ENCODE results near the gene NOC2L.

Gene NOC2L

GRCh38 chr1:1001057-1001783, 42.2 kb upstream of the NOC2L start:
- H3K4me3 ChIP-seq (replicated peaks; ENCODE audit: insufficient read depth, low read length): no peak overlapping the region
- H3K27ac ChIP-seq (replicated peaks): no peak overlapping the region
- H3K27me3 ChIP-seq (ENCODE audit: insufficient read depth, poor library complexity, severe bottlenecking): peaks cover 56% of the 10 kb centered on the region
- no peak for DNase-seq (ENCODE audit: low read depth in 1 of 2, low spot score in 1 of 2)
- TF ChIP-seq POLR2AphosphoS5 (IDR thresholded peaks at IDR 0.05; ENCODE audit: low read depth): no peak
- no peak for TF ChIP-seq GABPA (IDR thresholded peaks at IDR 0.05; ENCODE audit: low read depth)
- TF ChIP-seq CTCF (IDR thresholded peaks at IDR 0.05; ENCODE audit: insufficient read depth, low read length): no peak
- TF ChIP-seq, protein P1, sequence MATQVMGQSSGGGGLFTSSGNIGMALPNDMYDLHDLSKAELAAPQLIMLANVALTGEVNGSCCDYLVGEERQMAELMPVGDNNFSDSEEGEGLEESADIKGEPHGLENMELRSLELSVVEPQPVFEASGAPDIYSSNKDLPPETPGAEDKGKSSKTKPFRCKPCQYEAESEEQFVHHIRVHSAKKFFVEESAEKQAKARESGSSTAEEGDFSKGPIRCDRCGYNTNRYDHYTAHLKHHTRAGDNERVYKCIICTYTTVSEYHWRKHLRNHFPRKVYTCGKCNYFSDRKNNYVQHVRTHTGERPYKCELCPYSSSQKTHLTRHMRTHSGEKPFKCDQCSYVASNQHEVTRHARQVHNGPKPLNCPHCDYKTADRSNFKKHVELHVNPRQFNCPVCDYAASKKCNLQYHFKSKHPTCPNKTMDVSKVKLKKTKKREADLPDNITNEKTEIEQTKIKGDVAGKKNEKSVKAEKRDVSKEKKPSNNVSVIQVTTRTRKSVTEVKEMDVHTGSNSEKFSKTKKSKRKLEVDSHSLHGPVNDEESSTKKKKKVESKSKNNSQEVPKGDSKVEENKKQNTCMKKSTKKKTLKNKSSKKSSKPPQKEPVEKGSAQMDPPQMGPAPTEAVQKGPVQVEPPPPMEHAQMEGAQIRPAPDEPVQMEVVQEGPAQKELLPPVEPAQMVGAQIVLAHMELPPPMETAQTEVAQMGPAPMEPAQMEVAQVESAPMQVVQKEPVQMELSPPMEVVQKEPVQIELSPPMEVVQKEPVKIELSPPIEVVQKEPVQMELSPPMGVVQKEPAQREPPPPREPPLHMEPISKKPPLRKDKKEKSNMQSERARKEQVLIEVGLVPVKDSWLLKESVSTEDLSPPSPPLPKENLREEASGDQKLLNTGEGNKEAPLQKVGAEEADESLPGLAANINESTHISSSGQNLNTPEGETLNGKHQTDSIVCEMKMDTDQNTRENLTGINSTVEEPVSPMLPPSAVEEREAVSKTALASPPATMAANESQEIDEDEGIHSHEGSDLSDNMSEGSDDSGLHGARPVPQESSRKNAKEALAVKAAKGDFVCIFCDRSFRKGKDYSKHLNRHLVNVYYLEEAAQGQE (IDR thresholded peaks at IDR 0.05; ENCODE audit: insufficient replicate concordance, low read depth): no peak
- no peak for TF ChIP-seq SPI1 (IDR thresholded peaks at IDR 0.05; ENCODE audit: borderline replicate concordance, low read depth)

GRCh38 chr1:1000357-1001056, 41.5 kb upstream of the NOC2L start:
- peaks cover 57% of the 10 kb centered on the region for H3K27me3 ChIP-seq (ENCODE audit: insufficient read depth, poor library complexity, severe bottlenecking)
- peak; percentile 13 to 57 for DNase-seq (ENCODE audit: low read depth in 1 of 2, low spot score in 1 of 2)
- H3K27ac ChIP-seq (replicated peaks): no peak overlapping the region
- H3K4me3 ChIP-seq (replicated peaks; ENCODE audit: insufficient read depth, low read length): peak overlapping the region; percentile 30
- TF ChIP-seq CTCF (IDR thresholded peaks at IDR 0.05; ENCODE audit: insufficient read depth, low read length): no peak
- no peak for TF ChIP-seq SPI1 (IDR thresholded peaks at IDR 0.05; ENCODE audit: borderline replicate concordance, low read depth)
- TF ChIP-seq POLR2AphosphoS5 (IDR thresholded peaks at IDR 0.05; ENCODE audit: low read depth): no peak
- TF ChIP-seq, protein P1 (IDR thresholded peaks at IDR 0.05; ENCODE audit: insufficient replicate concordance, low read depth): no peak
- no peak for TF ChIP-seq GABPA (IDR thresholded peaks at IDR 0.05; ENCODE audit: low read depth)

GRCh38 chr1:999725-1000356, 40.8 kb upstream of the NOC2L start, which contains the start of gene HES4:
TSS of gene HES4 (minus strand) at chr1:1000097. CDS start at chr1:999973, 124 bp downstream.
- Histone ChIP-seq H3K27ac (replicated peaks) (no peak within 1 kb of the TSS), H3K27me3 (ENCODE audit: insufficient read depth, poor library complexity, severe bottlenecking) (peaks cover 63% of the 10 kb centered on the region), H3K4me3 (replicated peaks; ENCODE audit: insufficient read depth, low read length) (peak within 1 kb of the TSS; percentile 30)
- no peak for TF ChIP-seq GABPA (IDR thresholded peaks at IDR 0.05; ENCODE audit: low read depth)
- no peak for TF ChIP-seq POLR2AphosphoS5 (IDR thresholded peaks at IDR 0.05; ENCODE audit: low read depth)
- TF ChIP-seq CTCF (IDR thresholded peaks at IDR 0.05; ENCODE audit: insufficient read depth, low read length): no peak
- TF ChIP-seq, protein P1 (IDR thresholded peaks at IDR 0.05; ENCODE audit: insufficient replicate concordance, low read depth): no peak
- no peak for TF ChIP-seq SPI1 (IDR thresholded peaks at IDR 0.05; ENCODE audit: borderline replicate concordance, low read depth)
- DNase-seq (ENCODE audit: low read depth in 1 of 2, low spot score in 1 of 2): peak in 1 of 2 experiments; percentile 66
